ENCODE results near the gene CLEC10A.
A peak's percentile ranks its signal among the peaks of the same experiment; 100 is the strongest.

The CLEC10A gene

GRCh38 chr17:7038025-7038862, 41.8 kb downstream of the CLEC10A start:
- no peak for DNase-seq (ENCODE audit: low read depth)

- DNase-seq (ENCODE audit: low read depth), result peak; percentile 93
Observed at GRCh38 chr17:7035591-7036368, 44.3 kb downstream of the CLEC10A start, which contains the start of gene SLC16A13. TSS of gene SLC16A13 (plus strand) at chr17:7036015. CDS start at chr17:7036383, 368 bp downstream.

DNA sequence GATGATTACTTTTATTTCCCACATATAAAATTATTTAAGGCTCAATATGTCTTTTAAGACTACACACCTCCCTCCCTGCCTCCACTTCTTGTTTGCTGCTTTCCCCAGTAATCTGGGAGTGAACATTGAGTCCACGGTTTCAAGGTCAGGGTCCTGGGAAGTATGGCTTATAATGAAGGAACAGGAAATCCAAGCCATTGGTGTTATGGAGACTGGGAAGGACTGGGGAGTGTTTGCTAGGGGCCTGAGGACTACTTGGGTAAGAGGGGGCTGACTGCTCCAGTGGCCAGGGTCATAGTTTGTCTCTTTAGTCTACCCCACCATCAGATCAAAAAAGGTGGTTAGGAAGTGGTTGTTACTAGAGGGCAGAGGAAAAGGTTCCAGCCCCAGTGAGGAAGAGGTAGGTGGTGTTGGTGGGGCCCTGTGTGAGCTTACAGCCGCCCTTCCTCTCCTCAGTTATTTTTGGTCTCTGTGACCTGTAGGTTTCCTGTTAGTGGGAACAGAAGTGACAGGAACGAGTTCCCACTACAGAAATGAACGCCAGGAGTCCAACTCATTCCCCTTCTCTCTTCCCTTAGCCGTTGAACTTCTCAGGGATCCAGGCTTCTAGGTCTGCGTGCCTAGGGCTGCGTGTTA, 45.0 kb downstream of the CLEC10A start:
- no peak for DNase-seq (ENCODE audit: low read depth)

GRCh38 chr17:7029659-7030058, 50.4 kb downstream of the CLEC10A start:
- no peak for DNase-seq (ENCODE audit: low read depth)

GRCh38 chr17:7029096-7029495, 51.0 kb downstream of the CLEC10A start:
- DNase-seq (ENCODE audit: low read depth), result no peak

DNA sequence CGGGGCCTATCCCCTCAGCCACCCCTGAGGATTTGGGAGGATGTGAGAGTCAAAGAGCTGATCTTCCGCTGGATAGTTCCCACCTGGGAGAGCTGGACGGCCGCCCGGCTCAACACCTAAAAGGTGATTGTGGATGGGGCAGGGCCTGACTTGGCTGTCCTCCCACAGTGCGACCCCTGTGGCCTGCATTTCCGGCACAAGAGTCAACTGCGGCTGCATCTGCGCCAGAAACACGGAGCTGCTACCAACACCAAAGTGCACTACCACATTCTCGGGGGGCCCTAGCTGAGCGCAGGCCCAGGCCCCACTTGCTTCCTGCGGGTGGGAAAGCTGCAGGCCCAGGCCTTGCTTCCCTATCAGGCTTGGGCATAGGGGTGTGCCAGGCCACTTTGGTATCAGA, 52.7 kb downstream of the CLEC10A start:
- DNase-seq (ENCODE audit: low read depth), result no peak

GRCh38 chr17:7026471-7027115, 53.5 kb downstream of the CLEC10A start:
- DNase-seq (ENCODE audit: low read depth), result no peak

DNA sequence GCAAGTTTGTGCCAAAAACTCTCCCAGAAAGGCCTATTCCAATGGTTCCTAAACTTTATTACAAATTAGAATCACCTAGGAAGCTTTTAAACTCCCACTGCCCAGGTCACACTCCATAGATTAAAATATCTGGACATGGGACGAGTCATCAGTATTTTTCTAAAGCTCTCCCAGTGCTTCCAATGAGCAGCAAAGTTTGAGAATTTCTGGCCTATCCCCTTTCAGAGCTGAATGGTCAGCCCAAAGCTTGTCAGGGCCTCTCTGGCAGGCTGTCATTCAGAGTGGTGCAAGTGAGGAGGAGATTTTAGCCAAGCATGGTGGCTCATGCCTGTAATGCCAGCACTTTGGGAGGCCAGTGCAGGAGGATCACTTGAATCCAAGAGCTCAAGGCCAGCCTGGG, 54.8 kb downstream of the CLEC10A start:
- DNase-seq (ENCODE audit: low read depth), result no peak
